HCT116 (cell line): ENCODE data around the gene FAM83G. TPM values are rescaled to one million over a fixed set of nuclear protein-coding genes. Genes with fewer than 3 reads are reported as not detected.

ENCODE experiments used
- ATAC-seq: fragments of 200-7000 bp; cut with Tn5 transposase; 2 replicates; pipeline ENCODE4 v1.9.1; 2020; ENCODE audit warnings: mild to moderate bottlenecking, moderate library complexity
- Bru-seq: library from RNA; stranded (reverse); fragments of 400-500 nt; gene quantifications from one replicate; lab custom pipeline; 2021; lab: Mats Ljungman, UMichigan
- BruChase-seq, 2 experiments: library from RNA; stranded (reverse); fragments of 400-500 nt; gene quantifications; one replicate each; lab custom pipeline; 2021; lab: Mats Ljungman, UMichigan
- BruUV-seq: library from RNA; stranded (reverse); fragments of 400-500 nt; replicated peaks from 2 replicates; lab custom pipeline; 2021; lab: Mats Ljungman, UMichigan
- CTCF ChIA-PET: fragments of 300-600 bp; sonication (Branson Sonifier 250); formaldehyde crosslinking; loops from one replicate; lab custom pipeline; 2021; ENCODE audit warnings: antibody characterized with exemption; lab: Charles Lee
- POLR2A ChIA-PET: fragments of 300-600, 350-600 bp; sonication (Branson Sonifier 250); formaldehyde crosslinking; loops from one replicate; lab custom pipeline; 2021; ENCODE audit warnings: antibody characterized with exemption; lab: Charles Lee
- RAD21 ChIA-PET, 2 experiments: fragments of 300-600 bp; sonication (Branson Sonifier 250); formaldehyde crosslinking; loops; one replicate each; lab custom pipeline; 2023; ENCODE audit warnings: low total read pairs in 2 of 2; ENCODE audit not compliant: uncharacterized antibody in 2 of 2, unreplicated experiment in 2 of 2, low non-redundant PET in 1 of 2; lab: Charles Lee
- DNase-seq: peaks from one replicate; pipeline ENCODE4 v3.0.0-alpha.2; 2010; ENCODE audit warnings: low read depth, low spot score
- H2AFZ ChIP-seq: fragments of 200-600 bp; shearing (Covaris generic), sonication (generic); 2 replicates; pipeline ENCODE4 v1.6.1; 2017; ENCODE audit warnings: low read depth, mixed run types, mixed read lengths, antibody characterized with exemption, low read length; ENCODE audit not compliant: poor library complexity, severe bottlenecking
- H3K27ac ChIP-seq: 2 replicates; pipeline ENCODE4 v1.5.1; 2012; ENCODE audit warnings: low read depth, low read length
- H3K27me3 ChIP-seq: fragments of 200-600 bp; sonication (generic); 2 replicates; pipeline ENCODE4 v1.6.1; 2016; ENCODE audit warnings: mixed run types, low read length, mixed read lengths; ENCODE audit not compliant: insufficient read depth
- H3K36me3 ChIP-seq, 2 experiments: fragments of 200-500 bp in 1 of 2; fragments of 200-600 bp in 1 of 2; sonication (Bioruptor generic) in 1 of 2; sonication (generic) in 1 of 2; 2 replicates each; pipeline versions ENCODE4 v1.5.1 to v1.6.1; 2014 to 2016; ENCODE audit warnings: low read length in 2 of 2, inconsistent platforms in 1 of 2, mixed read lengths in 1 of 2, mixed run types in 1 of 2; ENCODE audit not compliant: insufficient read depth in 2 of 2, control insufficient read depth in 1 of 2
- H3K4me1 ChIP-seq, 2 experiments: fragments of 200-600 bp in 1 of 2; sonication (generic) in 1 of 2; 2 replicates each; pipeline versions ENCODE4 v1.5.1 to v1.6.1; 2012 to 2017; ENCODE audit warnings: low read length in 2 of 2, inconsistent platforms in 1 of 2, mild to moderate bottlenecking in 1 of 2, mixed read lengths in 1 of 2, mixed run types in 1 of 2, moderate library complexity in 1 of 2; ENCODE audit not compliant: insufficient read depth in 2 of 2, control insufficient read depth in 1 of 2
- H3K4me2 ChIP-seq: fragments of 200-600 bp; sonication (generic); 2 replicates; pipeline ENCODE4 v1.6.1; 2017; ENCODE audit warnings: mixed run types, low read length, mixed read lengths
- H3K4me3 ChIP-seq, 2 experiments: fragments of 200-600 bp in 1 of 2; sonication (generic) in 1 of 2; replicated peaks in 1 of 2; 2 replicates each; pipeline ENCODE4 v1.5.1; 2011 to 2016; ENCODE audit warnings: low read length in 2 of 2, control low read depth in 1 of 2, low read depth in 1 of 2, mild to moderate bottlenecking in 1 of 2, mixed read lengths in 1 of 2, mixed run types in 1 of 2
- H3K79me2 ChIP-seq: fragments of 200-600 bp; sonication (generic); 2 replicates; pipeline ENCODE4 v1.6.1; 2017; ENCODE audit warnings: mild to moderate bottlenecking, mixed run types, low read length, moderate library complexity, mixed read lengths; ENCODE audit not compliant: insufficient read depth
- H3K9ac ChIP-seq: fragments of 200-600 bp; sonication (generic); 2 replicates; pipeline ENCODE4 v1.6.1; 2016; ENCODE audit warnings: low read length, mixed read lengths
- H3K9me2 ChIP-seq: fragments of 200-600 bp; sonication (generic), shearing (Covaris generic); 2 replicates; pipeline ENCODE4 v1.6.1; 2017; ENCODE audit warnings: mixed run types, mild to moderate bottlenecking, moderate library complexity; ENCODE audit not compliant: insufficient read depth
- H3K9me3 ChIP-seq, 2 experiments: fragments of 200-500 bp in 1 of 2; fragments of 200-600 bp in 1 of 2; sonication (Bioruptor generic) in 1 of 2; sonication (generic) in 1 of 2; 2 replicates each; pipeline ENCODE4 v1.6.1; 2014 to 2017; ENCODE audit warnings: low read length in 2 of 2, mixed read lengths in 2 of 2, inconsistent platforms in 1 of 2, low read depth in 1 of 2, mild to moderate bottlenecking in 1 of 2, mixed run types in 1 of 2, moderate library complexity in 1 of 2; ENCODE audit not compliant: control insufficient read depth in 1 of 2, insufficient read depth in 1 of 2
- H4K20me1 ChIP-seq: fragments of 200-600 bp; sonication (generic), shearing (Covaris generic); 2 replicates; pipeline ENCODE4 v1.6.1; 2017; ENCODE audit warnings: mixed run types, mild to moderate bottlenecking, moderate library complexity; ENCODE audit not compliant: insufficient read depth
- ELF1 ChIP-seq: IDR thresholded peaks from 2 replicates; pipeline ENCODE4 v1.6.1; 2012; ENCODE audit warnings: low read depth, borderline replicate concordance
- FOSL1 ChIP-seq: IDR thresholded peaks from 2 replicates; pipeline ENCODE4 v1.6.1; 2012; ENCODE audit warnings: low read depth
- JUND ChIP-seq: IDR thresholded peaks from 2 replicates; pipeline ENCODE4 v1.6.1; 2012
- POLR2AphosphoS5 ChIP-seq: IDR thresholded peaks from 2 replicates; pipeline ENCODE4 v1.6.1; 2011; ENCODE audit warnings: mild to moderate bottlenecking, low read depth, low read length, moderate library complexity
- SIN3A ChIP-seq: IDR thresholded peaks from 2 replicates; pipeline ENCODE4 v1.6.1; 2012; ENCODE audit warnings: low read depth
- SP1 ChIP-seq: IDR thresholded peaks from 2 replicates; pipeline ENCODE4 v1.6.1; 2012; ENCODE audit warnings: low read depth
- SRF ChIP-seq: IDR thresholded peaks from 2 replicates; pipeline ENCODE4 v1.6.1; 2012; ENCODE audit warnings: low read depth
- TCF7L2 ChIP-seq: IDR thresholded peaks from 2 replicates; pipeline ENCODE4 v1.7.0; 2011; ENCODE audit warnings: borderline replicate concordance, inconsistent platforms; ENCODE audit not compliant: insufficient read depth, insufficient read length; ENCODE audit errors: extremely low read depth
- ZFX ChIP-seq: fragments of 450-650 bp; IDR thresholded peaks from 2 replicates; pipeline ENCODE4 v1.6.1; 2017
- ZNF274 ChIP-seq: fragments of 200-500 bp; sonication (Bioruptor generic); IDR thresholded peaks from 2 replicates; pipeline ENCODE4 v1.6.1; 2014; ENCODE audit warnings: mild to moderate bottlenecking, low read depth, low read length, inconsistent platforms
- intact Hi-C: fragments of 100-400 bp; cut with micrococcal nuclease; formaldehyde crosslinking; loops from 2 replicates; pipeline ENCODE4 v1.10.0; 2022
- long read RNA-seq: library from polyadenylated mRNA; unstranded; transcript quantifications from one replicate; pipeline ENCODE4 v2.0.0, GENCODE V29; 2021; ENCODE audit not compliant: unreplicated experiment
- polyA plus RNA-seq: library from polyadenylated mRNA; unstranded; fragments of >200 nt; gene quantifications from 2 replicates; pipeline ENCODE4 v1.2.1, GENCODE V29; 2012; ENCODE audit warnings: missing spikeins
- total RNA-seq: library from RNA; stranded (reverse); gene quantifications from one replicate; pipeline ENCODE4 v1.2.1, GENCODE V29; 2021; ENCODE audit not compliant: unreplicated experiment
- TF ChIP-seq, protein P1 (sequence below): IDR thresholded peaks from 2 replicates; pipeline ENCODE4 v1.6.1; 2011; ENCODE audit warnings: mild to moderate bottlenecking, low read length, moderate library complexity; ENCODE audit not compliant: insufficient replicate concordance; ENCODE audit errors: extremely low read depth
- TF ChIP-seq, protein P2 (sequence below): IDR thresholded peaks from 2 replicates; pipeline ENCODE4 v1.6.1; 2012
- TF ChIP-seq, protein P3 (sequence below): IDR thresholded peaks from 2 replicates; pipeline ENCODE4 v1.6.1; 2012; ENCODE audit warnings: low read depth
- TF ChIP-seq, protein P4 (sequence below): IDR thresholded peaks from 2 replicates; pipeline ENCODE4 v1.6.1; 2012

FAM83G gene, protein sequence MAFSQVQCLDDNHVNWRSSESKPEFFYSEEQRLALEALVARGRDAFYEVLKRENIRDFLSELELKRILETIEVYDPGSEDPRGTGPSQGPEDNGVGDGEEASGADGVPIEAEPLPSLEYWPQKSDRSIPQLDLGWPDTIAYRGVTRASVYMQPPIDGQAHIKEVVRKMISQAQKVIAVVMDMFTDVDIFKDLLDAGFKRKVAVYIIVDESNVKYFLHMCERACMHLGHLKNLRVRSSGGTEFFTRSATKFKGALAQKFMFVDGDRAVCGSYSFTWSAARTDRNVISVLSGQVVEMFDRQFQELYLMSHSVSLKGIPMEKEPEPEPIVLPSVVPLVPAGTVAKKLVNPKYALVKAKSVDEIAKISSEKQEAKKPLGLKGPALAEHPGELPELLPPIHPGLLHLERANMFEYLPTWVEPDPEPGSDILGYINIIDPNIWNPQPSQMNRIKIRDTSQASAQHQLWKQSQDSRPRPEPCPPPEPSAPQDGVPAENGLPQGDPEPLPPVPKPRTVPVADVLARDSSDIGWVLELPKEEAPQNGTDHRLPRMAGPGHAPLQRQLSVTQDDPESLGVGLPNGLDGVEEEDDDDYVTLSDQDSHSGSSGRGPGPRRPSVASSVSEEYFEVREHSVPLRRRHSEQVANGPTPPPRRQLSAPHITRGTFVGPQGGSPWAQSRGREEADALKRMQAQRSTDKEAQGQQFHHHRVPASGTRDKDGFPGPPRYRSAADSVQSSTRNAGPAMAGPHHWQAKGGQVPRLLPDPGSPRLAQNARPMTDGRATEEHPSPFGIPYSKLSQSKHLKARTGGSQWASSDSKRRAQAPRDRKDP
- total RNA-seq (33.9 TPM), Bru-seq, nascent RNA (percentile 80 among the genes with signal in this experiment), BruChase-seq, experiment 1, labeled RNA remaining after a 6-hour chase (percentile 73 among the genes with signal in this experiment), BruChase-seq, experiment 2, labeled RNA remaining after a 2-hour chase (percentile 79 among the genes with signal in this experiment)
- 25.6 and 25.9 TPM in 2 replicates for polyA plus RNA-seq
- long read RNA-seq, full-length matches to known transcripts: 1 of 73 reads
- long read RNA-seq, partial matches to known transcripts: 42 of 73 reads
- long read RNA-seq, other reads (novel, unspliced or antisense): 30 of 73 reads

DNA sequence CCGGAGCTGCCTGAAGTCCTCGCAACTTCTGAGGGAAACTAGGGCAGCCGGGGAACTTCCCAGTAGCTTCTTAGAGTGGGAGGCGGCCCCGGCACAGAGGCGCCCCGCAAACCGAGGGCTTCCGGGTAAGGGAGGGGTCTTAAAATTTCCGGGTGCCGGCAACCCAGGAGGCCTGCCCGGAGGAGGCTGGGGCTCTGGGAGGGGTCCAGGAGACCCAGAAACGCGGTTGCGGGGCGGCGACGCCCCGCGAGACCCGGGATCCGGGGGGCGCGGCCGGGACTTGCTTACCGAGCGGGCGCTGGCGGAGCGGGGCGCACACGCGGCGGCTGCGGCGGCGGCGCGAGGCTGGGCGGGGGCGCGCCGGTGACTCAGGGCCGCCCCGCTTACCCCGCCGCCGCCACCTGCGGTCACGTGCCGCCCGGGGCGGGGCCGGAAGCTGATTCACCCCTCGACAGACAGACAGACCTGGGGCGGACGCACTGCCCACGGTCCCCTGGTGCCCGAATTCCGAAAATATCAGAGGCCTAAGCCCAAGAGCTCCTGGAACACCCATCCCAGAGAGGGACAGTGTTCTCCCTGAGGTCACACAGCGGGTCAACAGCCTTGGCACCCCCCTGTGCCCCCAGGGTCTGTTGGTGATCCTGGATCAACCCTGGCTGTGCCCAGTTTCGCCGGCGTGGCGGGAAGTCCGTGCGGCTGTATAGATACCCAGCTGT is at the start of gene FAM83G:
FAM83G (minus strand) TSS at position 344 of the 716 bp plus-strand sequence. CDS start 723 bp downstream, outside the sequence.
- intact Hi-C loops: no loop called here
- Histone ChIP-seq H3K79me2 (peaks cover 47% of the 10 kb centered on the region), H3K36me3 (peaks cover 9 to 38% of the 10 kb centered on the region in 2 experiments; a peak in 3 of 4 replicates), H3K27ac (peak within 1 kb of the TSS; percentile 78), H3K27me3 (no peaks in the 10 kb centered on the region), H3K9me3 (no peaks in the 10 kb centered on the region), H3K4me2 (peak within 1 kb of the TSS; percentile 100), H3K4me3 (peak within 1 kb of the TSS; percentile 83 to 84), H3K9me2 (no peaks in the 10 kb centered on the region), H4K20me1 (no peaks in the 10 kb centered on the region; the same call in 1 of the 2 replicates), H3K4me1 (peaks cover 13 to 32% of the 10 kb centered on the region in 2 experiments; a peak in 3 of 4 replicates), H3K9ac (peak within 1 kb of the TSS; percentile 85), H2AFZ (peak within 1 kb of the TSS; percentile 76)
- peak; percentile 51 for DNase-seq
- no TSS peak for BruUV-seq
- TF ChIP-seq, protein P1, sequence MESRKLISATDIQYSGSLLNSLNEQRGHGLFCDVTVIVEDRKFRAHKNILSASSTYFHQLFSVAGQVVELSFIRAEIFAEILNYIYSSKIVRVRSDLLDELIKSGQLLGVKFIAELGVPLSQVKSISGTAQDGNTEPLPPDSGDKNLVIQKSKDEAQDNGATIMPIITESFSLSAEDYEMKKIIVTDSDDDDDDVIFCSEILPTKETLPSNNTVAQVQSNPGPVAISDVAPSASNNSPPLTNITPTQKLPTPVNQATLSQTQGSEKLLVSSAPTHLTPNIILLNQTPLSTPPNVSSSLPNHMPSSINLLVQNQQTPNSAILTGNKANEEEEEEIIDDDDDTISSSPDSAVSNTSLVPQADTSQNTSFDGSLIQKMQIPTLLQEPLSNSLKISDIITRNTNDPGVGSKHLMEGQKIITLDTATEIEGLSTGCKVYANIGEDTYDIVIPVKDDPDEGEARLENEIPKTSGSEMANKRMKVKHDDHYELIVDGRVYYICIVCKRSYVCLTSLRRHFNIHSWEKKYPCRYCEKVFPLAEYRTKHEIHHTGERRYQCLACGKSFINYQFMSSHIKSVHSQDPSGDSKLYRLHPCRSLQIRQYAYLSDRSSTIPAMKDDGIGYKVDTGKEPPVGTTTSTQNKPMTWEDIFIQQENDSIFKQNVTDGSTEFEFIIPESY: peak; percentile 58
- no peak for TF ChIP-seq SRF
- TF ChIP-seq, protein P2, sequence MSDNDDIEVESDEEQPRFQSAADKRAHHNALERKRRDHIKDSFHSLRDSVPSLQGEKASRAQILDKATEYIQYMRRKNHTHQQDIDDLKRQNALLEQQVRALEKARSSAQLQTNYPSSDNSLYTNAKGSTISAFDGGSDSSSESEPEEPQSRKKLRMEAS: peak; percentile 77
- TF ChIP-seq ZFX: no peak; the same call in 1 of the 2 replicates
- TF ChIP-seq, protein P3, sequence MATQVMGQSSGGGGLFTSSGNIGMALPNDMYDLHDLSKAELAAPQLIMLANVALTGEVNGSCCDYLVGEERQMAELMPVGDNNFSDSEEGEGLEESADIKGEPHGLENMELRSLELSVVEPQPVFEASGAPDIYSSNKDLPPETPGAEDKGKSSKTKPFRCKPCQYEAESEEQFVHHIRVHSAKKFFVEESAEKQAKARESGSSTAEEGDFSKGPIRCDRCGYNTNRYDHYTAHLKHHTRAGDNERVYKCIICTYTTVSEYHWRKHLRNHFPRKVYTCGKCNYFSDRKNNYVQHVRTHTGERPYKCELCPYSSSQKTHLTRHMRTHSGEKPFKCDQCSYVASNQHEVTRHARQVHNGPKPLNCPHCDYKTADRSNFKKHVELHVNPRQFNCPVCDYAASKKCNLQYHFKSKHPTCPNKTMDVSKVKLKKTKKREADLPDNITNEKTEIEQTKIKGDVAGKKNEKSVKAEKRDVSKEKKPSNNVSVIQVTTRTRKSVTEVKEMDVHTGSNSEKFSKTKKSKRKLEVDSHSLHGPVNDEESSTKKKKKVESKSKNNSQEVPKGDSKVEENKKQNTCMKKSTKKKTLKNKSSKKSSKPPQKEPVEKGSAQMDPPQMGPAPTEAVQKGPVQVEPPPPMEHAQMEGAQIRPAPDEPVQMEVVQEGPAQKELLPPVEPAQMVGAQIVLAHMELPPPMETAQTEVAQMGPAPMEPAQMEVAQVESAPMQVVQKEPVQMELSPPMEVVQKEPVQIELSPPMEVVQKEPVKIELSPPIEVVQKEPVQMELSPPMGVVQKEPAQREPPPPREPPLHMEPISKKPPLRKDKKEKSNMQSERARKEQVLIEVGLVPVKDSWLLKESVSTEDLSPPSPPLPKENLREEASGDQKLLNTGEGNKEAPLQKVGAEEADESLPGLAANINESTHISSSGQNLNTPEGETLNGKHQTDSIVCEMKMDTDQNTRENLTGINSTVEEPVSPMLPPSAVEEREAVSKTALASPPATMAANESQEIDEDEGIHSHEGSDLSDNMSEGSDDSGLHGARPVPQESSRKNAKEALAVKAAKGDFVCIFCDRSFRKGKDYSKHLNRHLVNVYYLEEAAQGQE: no peak
- TF ChIP-seq JUND: peak; percentile 83
- peak; percentile 29 for TF ChIP-seq TCF7L2
- TF ChIP-seq ZNF274: no peak
- TF ChIP-seq FOSL1: peak; percentile 76
- TF ChIP-seq, protein P4, sequence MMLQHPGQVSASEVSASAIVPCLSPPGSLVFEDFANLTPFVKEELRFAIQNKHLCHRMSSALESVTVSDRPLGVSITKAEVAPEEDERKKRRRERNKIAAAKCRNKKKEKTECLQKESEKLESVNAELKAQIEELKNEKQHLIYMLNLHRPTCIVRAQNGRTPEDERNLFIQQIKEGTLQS: no peak
- no peak; the same call in 1 of the 2 replicates for TF ChIP-seq SP1
- TF ChIP-seq POLR2AphosphoS5: peak; percentile 84
- TF ChIP-seq ELF1: no peak; the same call in 1 of the 2 replicates
- peak; percentile 66; the same call in 1 of the 2 replicates for TF ChIP-seq SIN3A
- POLR2A ChIA-PET: no interaction called here
- peak; percentile 87 for ATAC-seq
- CTCF ChIA-PET: no interaction called here
- RAD21 ChIA-PET: no interaction called here
